HEK293 (cell line): ENCODE results near the gene PSD2.

Source experiments
- CTCF ChIA-PET: fragments of 350-600 bp; formaldehyde crosslinking; extraction: SDS; loops from one replicate; lab custom pipeline; 2021; ENCODE audit warnings: antibody characterized with exemption; lab: Yijun Ruan, JAX
- POLR2A ChIA-PET: fragments of 300-600 bp; formaldehyde crosslinking; extraction: SDS; loops from one replicate; lab custom pipeline; 2020; ENCODE audit warnings: antibody characterized with exemption, inconsistent platforms; lab: Yijun Ruan, JAX
- H3K27ac ChIP-seq: fragments of 200-500 bp; sonication (Bioruptor generic); 2 replicates; pipeline ENCODE4 v1.5.1; 2014; ENCODE audit warnings: low read depth, low read length, control low read depth, inconsistent platforms; ENCODE audit errors: extremely low read depth
- H3K36me3 ChIP-seq, 2 experiments: fragments of 200-500 bp in 1 of 2; sonication (Bioruptor generic) in 1 of 2; 1 replicate in 1 of 2; 2 replicates in 1 of 2; pipeline ENCODE4 v1.5.1; 2014 to 2017; ENCODE audit warnings: inconsistent platforms in 2 of 2, low read length in 2 of 2; ENCODE audit not compliant: control insufficient read depth in 2 of 2, insufficient read depth in 1 of 2
- H3K4me1 ChIP-seq: fragments of 200-500 bp; sonication (Bioruptor generic); 2 replicates; pipeline ENCODE4 v1.5.1; 2014; ENCODE audit warnings: mild to moderate bottlenecking, low read length, inconsistent platforms; ENCODE audit not compliant: control insufficient read depth, insufficient read depth
- H3K4me3 ChIP-seq: 2 replicates; pipeline ENCODE4 v1.5.1; 2011; ENCODE audit warnings: low read depth, mild to moderate bottlenecking, control low read depth, low read length, moderate library complexity
- H3K9me3 ChIP-seq: fragments of 200-500 bp; sonication (Bioruptor generic); 2 replicates; pipeline ENCODE4 v1.5.1; 2014; ENCODE audit warnings: low read depth, low read length, inconsistent platforms; ENCODE audit not compliant: control insufficient read depth, insufficient read depth
- BCL11A ChIP-seq: fragments of 450-650 bp; formaldehyde crosslinking; IDR thresholded peaks from 2 replicates; pipeline ENCODE4 v1.5.1; 2016; ENCODE audit warnings: low read depth, missing biosample characterization, missing genetic modification characterization
- EGR2 ChIP-seq: fragments of 450-650 bp; formaldehyde crosslinking; IDR thresholded peaks from 2 replicates; pipeline ENCODE4 v1.5.1; 2016; ENCODE audit warnings: low read depth, missing biosample characterization, missing genetic modification characterization
- OVOL3 ChIP-seq: fragments of 450-650 bp; formaldehyde crosslinking; IDR thresholded peaks from 2 replicates; pipeline ENCODE4 v1.5.1; 2016; ENCODE audit warnings: missing biosample characterization, missing genetic modification characterization
- PATZ1 ChIP-seq: fragments of 450-650 bp; formaldehyde crosslinking; IDR thresholded peaks from 2 replicates; pipeline ENCODE4 v1.5.1; 2016; ENCODE audit warnings: missing biosample characterization, missing genetic modification characterization
- PBX3 ChIP-seq: sonication (generic); formaldehyde crosslinking; IDR thresholded peaks from 2 replicates; pipeline ENCODE4 v1.8.1; 2022; ENCODE audit warnings: mild to moderate bottlenecking, moderate library complexity, missing genetic modification reagents
- SP2 ChIP-seq: fragments of 450-650 bp; formaldehyde crosslinking; IDR thresholded peaks from 2 replicates; pipeline ENCODE4 v1.5.1; 2016; ENCODE audit warnings: missing biosample characterization, missing genetic modification characterization
- TCF7L2 ChIP-seq: IDR thresholded peaks from 2 replicates; pipeline ENCODE4 v1.6.1; 2011; ENCODE audit warnings: low read depth, mild to moderate bottlenecking, inconsistent platforms, low read length, moderate library complexity, borderline replicate concordance
- ZBTB20 ChIP-seq: fragments of 450-650 bp; formaldehyde crosslinking; IDR thresholded peaks from 2 replicates; pipeline ENCODE4 v1.5.1; 2016; ENCODE audit warnings: missing biosample characterization, missing genetic modification characterization
- ZBTB48 ChIP-seq: fragments of 450-650 bp; formaldehyde crosslinking; IDR thresholded peaks from 2 replicates; pipeline ENCODE4 v1.5.1; 2016; ENCODE audit warnings: missing biosample characterization, missing genetic modification characterization
- ZFP69B ChIP-seq: fragments of 450-650 bp; formaldehyde crosslinking; IDR thresholded peaks from 2 replicates; pipeline ENCODE4 v1.5.1; 2016; ENCODE audit warnings: missing biosample characterization, missing genetic modification characterization
- ZNF155 ChIP-seq: fragments of 450-650 bp; formaldehyde crosslinking; IDR thresholded peaks from 2 replicates; pipeline ENCODE4 v1.5.1; 2016; ENCODE audit warnings: missing biosample characterization, missing genetic modification characterization
- ZNF175 ChIP-seq: fragments of 450-650 bp; formaldehyde crosslinking; IDR thresholded peaks from 2 replicates; pipeline ENCODE4 v1.5.1; 2016; ENCODE audit warnings: missing biosample characterization, missing genetic modification characterization
- ZNF23 ChIP-seq: fragments of 450-650 bp; formaldehyde crosslinking; IDR thresholded peaks from 2 replicates; pipeline ENCODE4 v1.5.1; 2016; ENCODE audit warnings: missing biosample characterization, missing genetic modification characterization, borderline replicate concordance
- ZNF239 ChIP-seq: fragments of 450-650 bp; formaldehyde crosslinking; IDR thresholded peaks from 2 replicates; pipeline ENCODE4 v1.5.1; 2016; ENCODE audit warnings: missing biosample characterization, missing genetic modification characterization
- ZNF292 ChIP-seq: fragments of 450-650 bp; formaldehyde crosslinking; IDR thresholded peaks from 2 replicates; pipeline ENCODE4 v1.5.1; 2016; ENCODE audit warnings: low read depth, missing biosample characterization, missing genetic modification characterization, borderline replicate concordance
- ZNF394 ChIP-seq: fragments of 450-650 bp; formaldehyde crosslinking; IDR thresholded peaks from 2 replicates; pipeline ENCODE4 v1.5.1; 2016; ENCODE audit warnings: missing biosample characterization, missing genetic modification characterization, mild to moderate bottlenecking, moderate library complexity, borderline replicate concordance
- ZNF544 ChIP-seq: fragments of 450-650 bp; formaldehyde crosslinking; IDR thresholded peaks from 2 replicates; pipeline ENCODE4 v1.5.0; 2017; ENCODE audit warnings: missing biosample characterization, missing genetic modification characterization
- ZNF629 ChIP-seq: fragments of 450-650 bp; formaldehyde crosslinking; IDR thresholded peaks from 2 replicates; pipeline ENCODE4 v1.5.1; 2017; ENCODE audit warnings: missing biosample characterization, missing genetic modification characterization
- ZNF660 ChIP-seq: fragments of 450-650 bp; IDR thresholded peaks from 2 replicates; pipeline ENCODE4 v1.5.1; 2018; ENCODE audit warnings: missing biosample characterization, mild to moderate bottlenecking, missing genetic modification characterization
- ZNF785 ChIP-seq: fragments of 450-650 bp; formaldehyde crosslinking; IDR thresholded peaks from 2 replicates; pipeline ENCODE4 v1.5.1; 2016; ENCODE audit warnings: missing biosample characterization, missing genetic modification characterization
- TF ChIP-seq, protein P1 (sequence below): fragments of 450-650 bp; formaldehyde crosslinking; conservative IDR thresholded peaks from 2 replicates; pipeline ENCODE4 v1.5.1; 2016; ENCODE audit warnings: low read depth, missing biosample characterization, missing genetic modification characterization
- TF ChIP-seq, protein P2 (sequence below): fragments of 450-650 bp; formaldehyde crosslinking; IDR thresholded peaks from 2 replicates; pipeline ENCODE4 v1.5.1; 2016; ENCODE audit warnings: missing biosample characterization, missing genetic modification characterization
- TF ChIP-seq, protein P3 (sequence below): fragments of 450-650 bp; formaldehyde crosslinking; IDR thresholded peaks from 2 replicates; pipeline ENCODE4 v1.5.1; 2016; ENCODE audit warnings: missing biosample characterization, missing genetic modification characterization
- TF ChIP-seq, protein P4 (sequence below): fragments of 450-650 bp; formaldehyde crosslinking; IDR thresholded peaks from 2 replicates; pipeline ENCODE4 v1.5.1; 2017; ENCODE audit warnings: missing biosample characterization, missing genetic modification characterization

PSD2 gene

GRCh38 chr5:139882961-139883539 is 87.4 kb downstream of the PSD2 start (continued):
- TF ChIP-seq, protein P1, sequence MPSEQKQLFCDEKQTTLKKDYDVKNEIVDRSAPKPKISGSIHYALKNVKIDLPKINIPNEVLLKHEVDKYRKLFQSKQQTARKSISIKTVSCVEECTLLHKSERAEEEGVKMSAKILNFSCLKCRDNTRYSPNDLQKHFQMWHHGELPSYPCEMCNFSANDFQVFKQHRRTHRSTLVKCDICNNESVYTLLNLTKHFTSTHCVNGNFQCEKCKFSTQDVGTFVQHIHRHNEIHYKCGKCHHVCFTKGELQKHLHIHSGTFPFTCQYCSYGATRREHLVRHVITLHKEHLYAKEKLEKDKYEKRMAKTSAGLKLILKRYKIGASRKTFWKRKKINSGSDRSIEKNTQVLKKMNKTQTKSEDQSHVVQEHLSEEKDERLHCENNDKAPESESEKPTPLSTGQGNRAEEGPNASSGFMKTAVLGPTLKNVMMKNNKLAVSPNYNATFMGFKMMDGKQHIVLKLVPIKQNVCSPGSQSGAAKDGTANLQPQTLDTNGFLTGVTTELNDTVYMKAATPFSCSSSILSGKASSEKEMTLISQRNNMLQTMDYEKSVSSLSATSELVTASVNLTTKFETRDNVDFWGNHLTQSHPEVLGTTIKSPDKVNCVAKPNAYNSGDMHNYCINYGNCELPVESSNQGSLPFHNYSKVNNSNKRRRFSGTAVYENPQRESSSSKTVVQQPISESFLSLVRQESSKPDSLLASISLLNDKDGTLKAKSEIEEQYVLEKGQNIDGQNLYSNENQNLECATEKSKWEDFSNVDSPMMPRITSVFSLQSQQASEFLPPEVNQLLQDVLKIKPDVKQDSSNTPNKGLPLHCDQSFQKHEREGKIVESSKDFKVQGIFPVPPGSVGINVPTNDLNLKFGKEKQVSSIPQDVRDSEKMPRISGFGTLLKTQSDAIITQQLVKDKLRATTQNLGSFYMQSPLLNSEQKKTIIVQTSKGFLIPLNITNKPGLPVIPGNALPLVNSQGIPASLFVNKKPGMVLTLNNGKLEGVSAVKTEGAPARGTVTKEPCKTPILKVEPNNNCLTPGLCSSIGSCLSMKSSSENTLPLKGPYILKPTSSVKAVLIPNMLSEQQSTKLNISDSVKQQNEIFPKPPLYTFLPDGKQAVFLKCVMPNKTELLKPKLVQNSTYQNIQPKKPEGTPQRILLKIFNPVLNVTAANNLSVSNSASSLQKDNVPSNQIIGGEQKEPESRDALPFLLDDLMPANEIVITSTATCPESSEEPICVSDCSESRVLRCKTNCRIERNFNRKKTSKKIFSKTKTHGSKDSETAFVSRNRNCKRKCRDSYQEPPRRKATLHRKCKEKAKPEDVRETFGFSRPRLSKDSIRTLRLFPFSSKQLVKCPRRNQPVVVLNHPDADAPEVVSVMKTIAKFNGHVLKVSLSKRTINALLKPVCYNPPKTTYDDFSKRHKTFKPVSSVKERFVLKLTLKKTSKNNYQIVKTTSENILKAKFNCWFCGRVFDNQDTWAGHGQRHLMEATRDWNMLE (tag by site-specific recombination), result no peak
- TF ChIP-seq ZFP69B (tag by site-specific recombination) (no peak), ZNF660 (tag by site-specific recombination) (no peak), ZBTB20 (tag by site-specific recombination) (no peak), ZNF292 (tag by site-specific recombination) (no peak), TCF7L2 (no peak), ZNF23 (tag by site-specific recombination) (no peak), ZNF175 (tag by site-specific recombination) (no peak)

GRCh38 chr5:139884144-139884543 is 88.5 kb downstream of the PSD2 start:
- Histone ChIP-seq H3K27ac (no peak overlapping the region), H3K4me3 (no peak overlapping the region), H3K36me3 (no peaks in the 10 kb centered on the region; a peak in 1 of 3 replicates), H3K9me3 (no peaks in the 10 kb centered on the region), H3K4me1 (peaks cover 14% of the 10 kb centered on the region)
- CTCF ChIA-PET, result interaction anchor here (0.6 to 1.7 kb wide), 4 partner anchors 21 to 274 kb away, joined by 3 to 6 read pairs (median 4); no protein-coding TSS in a partner anchor
- POLR2A ChIA-PET, result no interaction called here
- TF ChIP-seq, protein P2, sequence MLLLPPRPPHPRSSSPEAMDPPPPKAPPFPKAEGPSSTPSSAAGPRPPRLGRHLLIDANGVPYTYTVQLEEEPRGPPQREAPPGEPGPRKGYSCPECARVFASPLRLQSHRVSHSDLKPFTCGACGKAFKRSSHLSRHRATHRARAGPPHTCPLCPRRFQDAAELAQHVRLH, result no peak
- TF ChIP-seq PATZ1, result no peak
- no peak for TF ChIP-seq ZNF394 (tag by site-specific recombination)
- TF ChIP-seq ZNF629, result no peak
- TF ChIP-seq ZBTB48 (tag by site-specific recombination), result no peak
- TF ChIP-seq ZNF785 (tag by site-specific recombination), result no peak
- no peak for TF ChIP-seq BCL11A (tag by site-specific recombination)
- TF ChIP-seq, protein P3, sequence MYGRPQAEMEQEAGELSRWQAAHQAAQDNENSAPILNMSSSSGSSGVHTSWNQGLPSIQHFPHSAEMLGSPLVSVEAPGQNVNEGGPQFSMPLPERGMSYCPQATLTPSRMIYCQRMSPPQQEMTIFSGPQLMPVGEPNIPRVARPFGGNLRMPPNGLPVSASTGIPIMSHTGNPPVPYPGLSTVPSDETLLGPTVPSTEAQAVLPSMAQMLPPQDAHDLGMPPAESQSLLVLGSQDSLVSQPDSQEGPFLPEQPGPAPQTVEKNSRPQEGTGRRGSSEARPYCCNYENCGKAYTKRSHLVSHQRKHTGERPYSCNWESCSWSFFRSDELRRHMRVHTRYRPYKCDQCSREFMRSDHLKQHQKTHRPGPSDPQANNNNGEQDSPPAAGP (tag by site-specific recombination), result no peak
- no peak for TF ChIP-seq ZNF239 (tag by site-specific recombination)
- TF ChIP-seq, protein P4, sequence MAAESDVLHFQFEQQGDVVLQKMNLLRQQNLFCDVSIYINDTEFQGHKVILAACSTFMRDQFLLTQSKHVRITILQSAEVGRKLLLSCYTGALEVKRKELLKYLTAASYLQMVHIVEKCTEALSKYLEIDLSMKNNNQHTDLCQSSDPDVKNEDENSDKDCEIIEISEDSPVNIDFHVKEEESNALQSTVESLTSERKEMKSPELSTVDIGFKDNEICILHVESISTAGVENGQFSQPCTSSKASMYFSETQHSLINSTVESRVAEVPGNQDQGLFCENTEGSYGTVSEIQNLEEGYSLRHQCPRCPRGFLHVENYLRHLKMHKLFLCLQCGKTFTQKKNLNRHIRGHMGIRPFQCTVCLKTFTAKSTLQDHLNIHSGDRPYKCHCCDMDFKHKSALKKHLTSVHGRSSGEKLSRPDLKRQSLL (tag by site-specific recombination), result no peak
- no peak for TF ChIP-seq ZBTB20 (tag by site-specific recombination)
- no peak for TF ChIP-seq ZNF155 (tag by site-specific recombination)
- no peak for TF ChIP-seq PBX3 (CRISPR knock-in tag)
- no peak for TF ChIP-seq SP2 (tag by site-specific recombination)
- TF ChIP-seq OVOL3 (tag by site-specific recombination), result no peak
- TF ChIP-seq ZNF544 (tag by site-specific recombination), result no peak
- TF ChIP-seq EGR2 (tag by site-specific recombination), result no peak
